GM12872 (cell line): ENCODE measurements around the gene HAX1.

Experiments used
- CTCF ChIP-seq: IDR thresholded peaks from 3 replicates; pipeline ENCODE4 v1.5.1; 2011; ENCODE audit warnings: low read depth, mild to moderate bottlenecking, low read length, moderate library complexity; ENCODE audit not compliant: insufficient read depth

The HAX1 gene

GRCh38 chr1:154239491-154239890, 32.9 kb upstream of the HAX1 start:
- TF ChIP-seq CTCF = no peak

- TF ChIP-seq CTCF = no peak
These were observed 32.1 kb upstream of the HAX1 start for GRCh38 chr1:154240294-154240833.

DNA sequence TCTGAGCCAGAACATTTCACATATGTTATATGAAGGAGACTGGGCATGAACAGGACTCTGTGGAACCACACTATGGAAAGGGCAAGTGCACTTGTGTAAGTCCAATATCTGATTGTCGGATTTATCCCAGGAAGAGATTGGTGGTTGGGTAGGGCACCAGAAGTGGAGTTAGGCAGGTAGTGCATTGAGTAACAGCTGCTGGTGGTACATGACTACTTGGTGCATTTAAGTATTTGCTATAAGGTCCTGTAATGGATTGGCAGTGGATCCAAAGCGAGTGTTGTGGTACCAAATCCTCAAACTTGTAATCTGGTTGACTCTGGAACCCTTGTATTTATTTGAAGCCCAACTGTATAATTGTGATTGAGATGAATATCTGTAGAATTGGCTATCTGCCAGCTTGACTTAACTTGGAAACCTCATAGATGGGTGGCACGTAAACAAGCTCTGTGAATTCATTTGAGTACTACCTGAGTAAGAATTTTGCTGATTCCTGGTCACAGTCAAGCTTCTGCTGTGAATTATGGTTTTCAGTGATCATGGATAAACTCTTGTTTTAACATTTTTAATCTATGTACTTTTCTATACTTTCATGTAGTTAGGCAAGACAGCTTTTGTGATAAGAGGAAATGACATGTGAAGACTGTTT, 30.6 kb upstream of the HAX1 start:
- no peak for TF ChIP-seq CTCF

GRCh38 chr1:154253671-154254070, 18.8 kb upstream of the HAX1 start:
- no peak for TF ChIP-seq CTCF

DNA sequence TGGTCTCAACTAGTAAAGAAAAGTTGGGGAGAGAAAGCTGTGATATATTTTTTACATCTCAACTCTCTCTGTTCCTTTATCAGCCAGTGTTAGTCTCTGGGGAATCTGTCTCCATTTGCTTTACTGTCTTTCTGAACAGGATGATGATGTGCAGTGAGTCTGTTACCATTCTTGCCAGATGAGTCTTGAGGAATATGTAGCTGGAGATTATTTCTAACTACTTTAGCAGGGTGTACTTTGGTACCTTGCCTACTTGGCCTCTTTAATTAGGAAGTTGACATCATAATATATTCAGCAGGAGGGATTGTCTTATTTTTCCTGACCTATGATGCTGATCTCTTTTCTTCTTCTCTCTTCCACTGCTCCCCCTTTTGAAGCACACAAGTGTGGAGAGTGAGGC, 15.7 kb upstream of the HAX1 start:
- no peak for TF ChIP-seq CTCF

GRCh38 chr1:154258784-154259183, 13.6 kb upstream of the HAX1 start:
- TF ChIP-seq CTCF = no peak

DNA sequence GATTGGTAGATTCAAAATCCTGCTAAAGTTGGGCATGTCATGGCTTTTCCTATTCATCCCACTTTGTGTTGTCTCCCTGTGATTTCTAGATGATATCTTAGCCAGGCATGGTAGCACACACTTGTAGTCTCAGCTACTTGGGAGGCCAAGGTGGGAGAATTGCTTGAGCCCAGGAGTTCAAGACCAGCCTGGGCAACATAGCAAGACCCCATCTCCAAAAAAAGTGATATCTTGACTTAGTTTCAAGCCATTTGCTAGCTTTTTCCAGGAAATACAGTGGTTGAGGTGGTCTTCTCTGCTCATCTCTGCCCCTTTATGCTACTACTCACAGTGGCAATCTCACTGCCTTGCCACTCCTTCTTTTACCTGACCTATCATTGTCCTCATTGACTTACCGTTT, 12.3 kb upstream of the HAX1 start:
- TF ChIP-seq CTCF = no peak
